B cell (primary cell): ENCODE data around the gene RABGAP1L. TPM values are rescaled to one million over a fixed set of nuclear protein-coding genes. Genes with fewer than 3 reads are reported as not detected.
"Not testable (repeated sequence)": the region's sequence is repeated elsewhere in the genome, so short reads cannot be mapped to it uniquely, and the experiment has no call there.

Experiments
- ATAC-seq: fragments of 200-7000 bp; cut with Tn5 transposase; one replicate; pipeline ENCODE4 v1.10.0; 2021; ENCODE audit warnings: low read depth, mild to moderate bottlenecking, moderate number of reproducible peaks, moderate library complexity
- CTCF ChIA-PET: fragments of 350-600 bp; sonication (Branson Sonifier 250); formaldehyde crosslinking; loops from one replicate; lab custom pipeline; 2021; ENCODE audit warnings: antibody characterized with exemption, inconsistent platforms; lab: Charles Lee
- POLR2A ChIA-PET: fragments of 350-600 bp; sonication (Branson Sonifier 250); formaldehyde crosslinking; loops from one replicate; lab custom pipeline; 2021; ENCODE audit warnings: antibody characterized with exemption; lab: Charles Lee
- DNase-seq: peaks from one replicate; pipeline ENCODE4 v3.0.0; 2013
- H2AFZ ChIP-seq: 2 replicates; pipeline ENCODE4 v1.6.1; 2012; ENCODE audit warnings: mild to moderate bottlenecking, low read depth, low read length; ENCODE audit not compliant: insufficient read depth, poor library complexity, severe bottlenecking
- H3K27ac ChIP-seq, 2 donors: 1 replicate in 1 of 2; 2 replicates in 1 of 2; pipeline ENCODE4 v1.5.1; 2012 to 2013; ENCODE audit warnings: low read length in 2 of 2, mild to moderate bottlenecking in 2 of 2, moderate library complexity in 1 of 2
- H3K27me3 ChIP-seq, 4 experiments: fragments of 200-600 bp in 1 of 4; sonication (generic) in 1 of 4; replicated peaks in 1 of 4; 1 replicate in 2 of 4; 2 replicates in 2 of 4; pipeline versions ENCODE4 v1.6.1 to v1.7.0; 2013 to 2016; ENCODE audit warnings: low read length in 3 of 4, mild to moderate bottlenecking in 2 of 4, mixed read lengths in 1 of 4, moderate library complexity in 1 of 4; ENCODE audit not compliant: insufficient read depth in 4 of 4, control insufficient read depth in 3 of 4; ENCODE audit errors: control extremely low read depth in 1 of 4
- H3K36me3 ChIP-seq, 2 experiments: replicated peaks in 1 of 2; 1 replicate in 1 of 2; 2 replicates in 1 of 2; pipeline versions ENCODE4 v1.6.1 to v1.7.1; 2013; ENCODE audit warnings: low read length in 1 of 2; ENCODE audit not compliant: insufficient read depth in 2 of 2, control insufficient read depth in 1 of 2; ENCODE audit errors: control extremely low read depth in 1 of 2, extremely low read depth in 1 of 2
- H3K4me1 ChIP-seq, 2 donors: fragments of 200-600 bp in 1 of 2; sonication (generic) in 1 of 2; 1 replicate in 1 of 2; 2 replicates in 1 of 2; pipeline versions ENCODE4 v1.5.1 to v1.6.1; 2013 to 2017; ENCODE audit warnings: low read length in 2 of 2; ENCODE audit not compliant: control insufficient read depth in 2 of 2, insufficient read depth in 2 of 2
- H3K4me2 ChIP-seq: replicated peaks from 2 replicates; pipeline ENCODE3; 2012; ENCODE audit warnings: mild to moderate bottlenecking, low read depth, low read length; ENCODE audit not compliant: poor library complexity, severe bottlenecking
- H3K4me3 ChIP-seq, 5 experiments: fragments of 200-600 bp in 1 of 5; sonication (generic) in 1 of 5; 1 replicate in 3 of 5; 2 replicates in 2 of 5; pipeline versions ENCODE4 v1.5.1 to v1.7.0; 2011 to 2016; ENCODE audit warnings: low read length in 4 of 5, mild to moderate bottlenecking in 4 of 5, low read depth in 2 of 5, control low read depth in 1 of 5, moderate library complexity in 1 of 5; ENCODE audit not compliant: insufficient read depth in 1 of 5; ENCODE audit errors: control extremely low read depth in 1 of 5, extremely low read depth in 1 of 5
- H3K79me2 ChIP-seq: fragments of 200-600 bp; sonication (generic); one replicate; pipeline ENCODE4 v1.6.0; 2016; ENCODE audit warnings: low read length; ENCODE audit not compliant: control insufficient read depth, insufficient read depth
- H3K9ac ChIP-seq: fragments of 200-600 bp; sonication (generic); 2 replicates; pipeline ENCODE4 v1.6.1; 2017; ENCODE audit warnings: mild to moderate bottlenecking, low read length, moderate library complexity
- H3K9me3 ChIP-seq, 3 donors: one replicate each; pipeline versions ENCODE4 v1.6.1 to v1.7.1; 2013; ENCODE audit warnings: low read length in 2 of 3; ENCODE audit not compliant: control insufficient read depth in 2 of 3, insufficient read depth in 1 of 3; ENCODE audit errors: control extremely low read depth in 1 of 3
- H4K20me1 ChIP-seq: 2 replicates; pipeline ENCODE4 v1.6.0; 2012; ENCODE audit warnings: mild to moderate bottlenecking, low read length; ENCODE audit not compliant: insufficient read depth, control insufficient read depth, poor library complexity, severe bottlenecking
- H3K27ac Mint-ChIP-seq: one replicate; pipeline ENCODE4 v1.8.0; 2021; ENCODE audit warnings: mixed read lengths
- H3K27me3 Mint-ChIP-seq: one replicate; pipeline ENCODE4 v1.8.0; 2021; ENCODE audit warnings: mixed read lengths
- H3K4me1 Mint-ChIP-seq: one replicate; pipeline ENCODE4 v1.8.0; 2021; ENCODE audit warnings: mixed read lengths
- H3K4me3 Mint-ChIP-seq: one replicate; pipeline ENCODE4 v1.8.0; 2021; ENCODE audit warnings: mixed read lengths
- H3K9me3 Mint-ChIP-seq: one replicate; pipeline ENCODE4 v1.8.0; 2022; ENCODE audit warnings: mixed read lengths; ENCODE audit not compliant: insufficient read depth
- EZH2 ChIP-seq: IDR thresholded peaks from 2 replicates; pipeline ENCODE4 v1.6.1; 2012; ENCODE audit warnings: borderline replicate concordance, low read depth, mild to moderate bottlenecking, moderate library complexity, low read length; ENCODE audit not compliant: insufficient read depth, poor library complexity, severe bottlenecking
- WGBS: methylation state at CpG from one replicate; pipeline ENCODE4 v1.1.5; 2013; ENCODE audit warnings: missing lambda C conversion rate; ENCODE audit not compliant: insufficient coverage; 5-methylcytosine and 5-hydroxymethylcytosine counted together
- intact Hi-C: fragments of 100-400 bp; cut with micrococcal nuclease; formaldehyde crosslinking; loops from one replicate; pipeline ENCODE4 v1.10.0; 2022
- polyA plus RNA-seq: library from polyadenylated mRNA; depleted of rRNA; stranded (reverse); fragments of >200 nt; gene quantifications from 2 replicates; pipeline ENCODE4 v1.2.3, GENCODE V29; 2012
- total RNA-seq, 2 donors: library from RNA; stranded (reverse); fragments of 120-200 nt in 1 of 2; gene quantifications; 1 replicate in 1 of 2; 2 replicates in 1 of 2; pipeline versions ENCODE4 v1.2.3 to v1.2.4, GENCODE V29; 2013 to 2022
- TF ChIP-seq, protein P1 (sequence below): fragments of 200-600 bp; IDR thresholded peaks from one replicate; pipeline ENCODE4 v1.8.0; 2022; ENCODE audit warnings: antibody characterized with exemption, mild to moderate bottlenecking

RABGAP1L gene
- total and polyA plus RNA-seq, 2 donors (not counting 1 experiment from before 2014, with no cell fraction given), result 34.9 to 159 TPM

DNA sequence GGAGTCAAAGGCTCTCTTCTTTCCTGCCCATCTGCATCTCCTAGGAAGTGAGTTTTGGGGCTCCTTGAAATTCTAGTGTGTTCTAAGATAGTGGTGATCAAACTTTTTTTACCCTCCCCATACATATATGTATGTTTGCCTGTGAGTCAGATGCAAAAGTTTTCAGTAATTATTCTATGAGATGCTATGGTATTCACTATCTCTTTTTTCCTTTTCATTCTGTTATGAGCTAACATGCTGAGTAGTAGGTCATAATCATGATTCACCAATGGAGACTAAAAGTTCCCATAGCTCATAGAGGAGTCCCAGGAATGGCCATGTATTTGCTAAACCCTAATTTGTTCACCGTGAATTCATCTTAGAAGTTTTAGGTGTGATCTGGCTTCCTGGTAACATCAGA is 424.0 kb downstream of the RABGAP1L start:
- no peak overlapping the region for H3K9ac ChIP-seq
- intact Hi-C loops, result no loop called here
- H3K4me1 Mint-ChIP-seq, result no peaks in the 10 kb centered on the region
- ATAC-seq (no peak), DNase-seq (no peak)
- no peaks in the 10 kb centered on the region for H3K79me2 ChIP-seq
- no peak overlapping the region for H3K27ac Mint-ChIP-seq
- no peaks in the 10 kb centered on the region for H3K27me3 ChIP-seq
- no CpG with 5 or more reads among the region's 1 CpG for WGBS
- no peak overlapping the region for H3K4me3 Mint-ChIP-seq
- H3K27ac ChIP-seq, result no peak overlapping the region
- ChIA-PET POLR2A (interaction anchor here (0.6 kb wide), 1 partner anchor 72 kb away, joined by 3 read pairs; no protein-coding TSS in a partner anchor), CTCF (no interaction called here)
- H3K4me1 ChIP-seq, result no peaks in the 10 kb centered on the region
- no peak overlapping the region for H3K4me3 ChIP-seq
- no peak overlapping the region for H3K4me2 ChIP-seq
- no peaks in the 10 kb centered on the region for H4K20me1 ChIP-seq
- H3K9me3 ChIP-seq, result peaks cover 0 to 16% (median 2%) of the 10 kb centered on the region in 3 donors
- peaks cover 5% of the 10 kb centered on the region for H3K9me3 Mint-ChIP-seq
- H3K36me3 ChIP-seq, result no peaks in the 10 kb centered on the region
- no peaks in the 10 kb centered on the region for H3K27me3 Mint-ChIP-seq
- H2AFZ ChIP-seq, result no peak overlapping the region
- TF ChIP-seq, protein P1, sequence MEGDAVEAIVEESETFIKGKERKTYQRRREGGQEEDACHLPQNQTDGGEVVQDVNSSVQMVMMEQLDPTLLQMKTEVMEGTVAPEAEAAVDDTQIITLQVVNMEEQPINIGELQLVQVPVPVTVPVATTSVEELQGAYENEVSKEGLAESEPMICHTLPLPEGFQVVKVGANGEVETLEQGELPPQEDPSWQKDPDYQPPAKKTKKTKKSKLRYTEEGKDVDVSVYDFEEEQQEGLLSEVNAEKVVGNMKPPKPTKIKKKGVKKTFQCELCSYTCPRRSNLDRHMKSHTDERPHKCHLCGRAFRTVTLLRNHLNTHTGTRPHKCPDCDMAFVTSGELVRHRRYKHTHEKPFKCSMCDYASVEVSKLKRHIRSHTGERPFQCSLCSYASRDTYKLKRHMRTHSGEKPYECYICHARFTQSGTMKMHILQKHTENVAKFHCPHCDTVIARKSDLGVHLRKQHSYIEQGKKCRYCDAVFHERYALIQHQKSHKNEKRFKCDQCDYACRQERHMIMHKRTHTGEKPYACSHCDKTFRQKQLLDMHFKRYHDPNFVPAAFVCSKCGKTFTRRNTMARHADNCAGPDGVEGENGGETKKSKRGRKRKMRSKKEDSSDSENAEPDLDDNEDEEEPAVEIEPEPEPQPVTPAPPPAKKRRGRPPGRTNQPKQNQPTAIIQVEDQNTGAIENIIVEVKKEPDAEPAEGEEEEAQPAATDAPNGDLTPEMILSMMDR, result no peak
- no peak for TF ChIP-seq EZH2

DNA sequence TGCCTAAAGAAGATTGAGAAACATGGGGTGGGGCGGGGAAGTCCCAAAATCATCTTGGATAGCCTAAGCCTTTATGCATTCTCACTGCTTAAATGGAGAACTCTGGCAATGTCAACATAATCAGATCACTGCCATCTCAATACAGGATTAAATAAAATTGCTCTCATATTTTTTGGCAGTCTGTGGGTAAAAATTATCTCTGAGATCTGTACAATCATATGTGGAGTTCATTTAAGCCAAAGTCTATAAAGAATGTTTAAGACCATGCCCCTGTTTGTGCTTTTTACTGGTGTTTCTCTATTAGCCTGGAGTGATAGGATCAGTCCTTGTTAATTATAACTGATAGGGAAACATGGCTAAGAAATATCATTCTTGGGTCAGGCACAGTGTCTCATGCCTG is 424.8 kb downstream of the RABGAP1L start:
- intact Hi-C loops, result no loop called here
- Histone ChIP-seq H3K4me3 (no peak overlapping the region), H3K27me3 (no peaks in the 10 kb centered on the region), H3K79me2 (no peaks in the 10 kb centered on the region), H3K9ac (no peak overlapping the region), H2AFZ (no peak overlapping the region), H4K20me1 (no peaks in the 10 kb centered on the region), H3K4me1 (no peaks in the 10 kb centered on the region), H3K27ac (no peak overlapping the region), H3K9me3 (peaks cover 0 to 18% (median 2%) of the 10 kb centered on the region in 3 donors), H3K36me3 (no peaks in the 10 kb centered on the region), H3K4me2 (no peak overlapping the region)
- Mint-ChIP-seq H3K27me3 (no peaks in the 10 kb centered on the region), H3K4me1 (no peaks in the 10 kb centered on the region), H3K27ac (no peak overlapping the region), H3K9me3 (peaks cover 8% of the 10 kb centered on the region), H3K4me3 (no peak overlapping the region)
- WGBS, result no CpG with 5 or more reads among the region's 1 CpG
- CTCF ChIA-PET, result no interaction called here
- TF ChIP-seq, protein P1, result no peak
- no peak for TF ChIP-seq EZH2
- POLR2A ChIA-PET, result no interaction called here
- ATAC-seq (no peak), DNase-seq (no peak)

DNA sequence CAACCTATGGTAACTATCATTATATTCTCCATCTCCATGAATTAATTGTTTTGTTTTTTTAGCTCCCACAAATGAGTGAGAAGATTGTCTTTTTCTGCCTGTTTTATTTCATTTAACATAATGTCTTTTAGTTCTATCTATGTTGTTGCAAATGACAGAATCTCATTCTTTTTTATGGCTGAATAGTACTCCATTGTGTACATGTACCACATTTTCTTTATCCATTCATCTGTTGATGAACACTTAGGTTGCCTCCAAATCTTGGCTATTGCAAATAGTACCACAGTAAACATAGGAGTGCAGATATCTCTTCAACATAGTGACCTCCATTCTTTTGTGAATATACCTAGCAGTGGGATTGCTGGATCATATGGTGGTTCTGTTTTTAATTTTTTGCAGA is 429.3 kb downstream of the RABGAP1L start:
- peaks cover 0 to 13% (median 1%) of the 10 kb centered on the region in 3 donors for H3K9me3 ChIP-seq
- H3K27ac Mint-ChIP-seq, H2AFZ ChIP-seq, H3K79me2 ChIP-seq, H3K27me3 Mint-ChIP-seq, H3K27me3 ChIP-seq, H3K27ac ChIP-seq, H3K4me3 Mint-ChIP-seq, H3K9ac ChIP-seq, H3K4me1 ChIP-seq, ATAC-seq, CTCF ChIA-PET, H3K4me2 ChIP-seq, intact Hi-C loops, H3K36me3 ChIP-seq, H4K20me1 ChIP-seq, H3K4me3 ChIP-seq, DNase-seq, POLR2A ChIA-PET, H3K4me1 Mint-ChIP-seq: not testable (repeated sequence)
- H3K9me3 Mint-ChIP-seq, result peaks cover 10% of the 10 kb centered on the region
